Psoas muscle (tissue), 8 donors: ENCODE results near the gene TMPO. TPM values are rescaled to one million over a fixed set of nuclear protein-coding genes. Genes with fewer than 3 reads are reported as not detected.
A peak's percentile ranks its signal among the peaks of the same experiment; 100 is the strongest.

Experiments used
- ATAC-seq, 4 donors: fragments of 200-7000 bp; cut with Tn5 transposase; one replicate each; pipeline ENCODE4 v1.9.1; 2020; ENCODE audit warnings: moderate library complexity in 3 of 4, mild to moderate bottlenecking in 2 of 4
- DNase-seq, 2 donors: peaks; one replicate each; pipeline ENCODE4 v3.0.0-alpha.2; 2020
- H3K27ac ChIP-seq: fragments of 200-600 bp; one replicate; pipeline ENCODE4 v1.8.0; 2022
- H3K27me3 ChIP-seq, 3 donors: fragments of 200-600 bp in 1 of 3; one replicate each; pipeline versions ENCODE4 v1.6.1 to v1.8.0; 2013 to 2022; ENCODE audit warnings: low read length in 2 of 3, mild to moderate bottlenecking in 2 of 3, moderate library complexity in 1 of 3; ENCODE audit not compliant: insufficient read depth in 3 of 3
- H3K36me3 ChIP-seq, 2 donors: fragments of 200-600 bp in 1 of 2; one replicate each; pipeline versions ENCODE4 v1.6.1 to v1.8.0; 2013 to 2022; ENCODE audit warnings: low read depth in 1 of 2, mild to moderate bottlenecking in 1 of 2, moderate library complexity in 1 of 2; ENCODE audit not compliant: insufficient read depth in 1 of 2
- H3K4me1 ChIP-seq: fragments of 200-600 bp; one replicate; pipeline ENCODE4 v1.8.0; 2022
- H3K4me3 ChIP-seq: fragments of 200-600 bp; one replicate; pipeline ENCODE4 v1.8.0; 2022; ENCODE audit warnings: mild to moderate bottlenecking
- H3K9me3 ChIP-seq: fragments of 200-600 bp; one replicate; pipeline ENCODE4 v1.8.0; 2022
- CTCF ChIP-seq: fragments of 200-600 bp; IDR thresholded peaks from one replicate; pipeline ENCODE4 v1.8.0; 2022; ENCODE audit warnings: antibody characterized with exemption
- WGBS, 3 donors: extraction: QIAGEN DNeasy Blood & Tissue Kit; methylation state at CpG; one replicate each; pipeline versions ENCODE4 v1.1.6 to v1.1.7; 2013; 5-methylcytosine and 5-hydroxymethylcytosine counted together
- intact Hi-C, 2 donors: fragments of 100-400 bp; cut with DNase I; formaldehyde crosslinking; loops; one replicate each; pipeline versions ENCODE4 v1.11.0 to v1.14.2; 2022
- polyA plus RNA-seq, 3 donors: library from polyadenylated mRNA; stranded (reverse); fragments of 200-250 nt; gene quantifications; one replicate each; pipeline ENCODE4 v1.2.3, GENCODE V29; 2013
- total RNA-seq, 4 donors: library from RNA; stranded (reverse); fragmentation: NEBNext Ultra II Directional in 2 of 4; extraction: Animal tissue kit (Norgen Biotek cat#: 25700) in 2 of 4; gene quantifications; one replicate each; pipeline versions ENCODE4 v1.2.1 to v1.2.4, GENCODE V29; 2021 to 2023
- donor health status: healthy with polysubstance abuse.
- donor health status: DM: no; HTN: no; CAD: no; lungs with moderate emphysema.
- donor health status: Bipolar disorder and iron deficiency.
- donor health status: healthy.
- donor health status: DM: yes; HTN: yes; CAD: no.
- donor health status: DM: no; HTN: no; CAD: no.
- donor health status: DM: no; HTN: no; CAD: no.
- donor health status: DM: yes; HTN: yes; CAD: no.

The TMPO gene
- total and polyA plus RNA-seq, 7 donors: 5.9 to 15.9 (median 9.1) TPM

- Histone ChIP-seq H3K36me3 (no peaks in the 10 kb centered on the region), H3K4me1 (peaks cover 16% of the 10 kb centered on the region), H3K27me3 (no peaks in the 10 kb centered on the region), H3K9me3 (no peaks in the 10 kb centered on the region), H3K27ac (peak overlapping the region; percentile 88), H3K4me3 (peak overlapping the region; percentile 96)
- DNase-seq (no peak), ATAC-seq (peak; percentile 29 to 59 (median 44))
- 0% methylated on average over 10 to 11 of the region's 11 CpGs for WGBS, 3 donors
- intact Hi-C loops: loop anchor here (1.0 to 10.0 kb wide), 3 partner anchors 24 to 90 kb away; no protein-coding TSS in a partner anchor
- TF ChIP-seq CTCF: no peak
These were observed 456 bp upstream of the TMPO start for GRCh38 chr12:98514982-98515286.

GRCh38 chr12:98516111-98516873 is 902 bp downstream of the TMPO start:
- H3K27ac ChIP-seq: peak overlapping the region; percentile 88
- intact Hi-C loops: loop anchor here (2.0 to 10.0 kb wide), 2 partner anchors 17 to 91 kb away; no protein-coding TSS in a partner anchor
- DNase-seq (peak; percentile 53 to 67), ATAC-seq (peak; percentile 44 to 64 (median 54))
- peak; percentile 64 for TF ChIP-seq CTCF
- no peaks in the 10 kb centered on the region for H3K27me3 ChIP-seq
- H3K4me1 ChIP-seq: peaks cover 16% of the 10 kb centered on the region
- H3K4me3 ChIP-seq: peak overlapping the region; percentile 96
- WGBS, 3 donors: 0 to 1% (median 0%) methylated on average over 49 to 64 of the region's 64 CpGs
- H3K36me3 ChIP-seq: no peaks in the 10 kb centered on the region
- H3K9me3 ChIP-seq: no peaks in the 10 kb centered on the region

- Histone ChIP-seq H3K4me1 (peaks cover 9% of the 10 kb centered on the region), H3K27me3 (no peaks in the 10 kb centered on the region), H3K36me3 (peaks cover 0 to 10% of the 10 kb centered on the region in 2 donors), H3K4me3 (no peak overlapping the region), H3K9me3 (no peaks in the 10 kb centered on the region), H3K27ac (no peak overlapping the region)
- 85 to 90% (median 90%) methylated on average over 13 of the region's 13 CpGs for WGBS, 3 donors
- ATAC-seq (no peak), DNase-seq (no peak)
- intact Hi-C loops: loop anchor here in 1 of 2 donors (10.0 kb wide), 1 partner anchor 95 kb away; no protein-coding TSS in a partner anchor
- no peak for TF ChIP-seq CTCF
These were observed 4.0 kb downstream of the TMPO start for GRCh38 chr12:98519257-98519907.

GRCh38 chr12:98530068-98530467 is 14.7 kb downstream of the TMPO start:
- 95 to 98% (median 95%) methylated on average over 1 of the region's 1 CpG for WGBS, 3 donors
- TF ChIP-seq CTCF: no peak
- H3K27ac ChIP-seq: no peak overlapping the region
- peaks cover 23% of the 10 kb centered on the region for H3K4me1 ChIP-seq
- peaks cover 0 to 24% of the 10 kb centered on the region in 2 donors for H3K36me3 ChIP-seq
- H3K4me3 ChIP-seq: no peak overlapping the region
- no peaks in the 10 kb centered on the region for H3K9me3 ChIP-seq
- H3K27me3 ChIP-seq: no peaks in the 10 kb centered on the region
- no peak for ATAC-seq
- no peak for DNase-seq
- intact Hi-C loops: no loop called here
